GM18526 (cell line): ENCODE measurements around the gene AKAP7.

Experiments
- POLR2A ChIP-seq: IDR thresholded peaks from 3 replicates; pipeline ENCODE4 v1.6.1; 2011; ENCODE audit not compliant: insufficient read length; ENCODE audit errors: extremely low read depth

The AKAP7 gene

DNA sequence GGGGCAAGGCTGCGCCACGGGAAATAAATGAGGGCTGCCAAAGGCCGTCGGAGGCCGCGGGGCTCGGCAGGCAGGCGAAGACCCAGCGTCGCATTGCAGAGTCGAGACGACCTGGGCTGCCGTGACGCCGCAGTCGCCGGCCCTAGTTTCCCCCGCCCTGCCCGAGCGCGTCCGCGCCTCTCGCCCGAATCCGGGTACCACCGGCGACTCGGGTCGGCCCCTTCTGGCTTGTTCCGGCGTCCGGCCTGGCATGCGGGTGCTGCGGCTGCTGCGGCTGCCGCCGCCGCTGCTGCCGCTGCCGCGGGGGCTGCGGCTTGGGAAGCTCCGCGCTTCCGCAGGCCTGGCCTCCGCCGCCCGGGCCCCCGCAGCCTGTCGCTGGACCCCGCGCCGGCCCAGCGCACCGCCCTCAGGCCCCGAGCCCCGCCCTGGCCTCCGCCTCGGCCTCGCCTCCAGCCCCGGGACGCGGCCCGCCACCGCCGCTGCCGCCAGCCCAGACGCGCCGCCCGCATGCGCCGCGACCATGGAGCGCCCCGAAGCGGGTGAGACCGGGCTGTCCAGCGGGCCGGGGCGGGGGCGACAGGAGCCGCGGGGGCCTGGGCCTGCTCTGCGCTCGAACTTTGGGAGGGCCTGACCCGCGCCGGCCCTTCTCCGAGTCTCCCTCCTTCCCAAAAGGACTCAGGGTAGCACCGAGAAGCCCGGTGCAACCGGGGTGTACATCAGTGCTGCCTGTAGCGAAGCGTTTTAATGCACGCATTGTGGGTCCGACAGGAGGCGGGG is at the start of gene AKAP7:
Gene AKAP7, plus strand, starts transcription at position 224 of the 777 bp plus-strand sequence. Its CDS starts 297 bp downstream, at position 521.
- TF ChIP-seq POLR2A = no peak

DNA sequence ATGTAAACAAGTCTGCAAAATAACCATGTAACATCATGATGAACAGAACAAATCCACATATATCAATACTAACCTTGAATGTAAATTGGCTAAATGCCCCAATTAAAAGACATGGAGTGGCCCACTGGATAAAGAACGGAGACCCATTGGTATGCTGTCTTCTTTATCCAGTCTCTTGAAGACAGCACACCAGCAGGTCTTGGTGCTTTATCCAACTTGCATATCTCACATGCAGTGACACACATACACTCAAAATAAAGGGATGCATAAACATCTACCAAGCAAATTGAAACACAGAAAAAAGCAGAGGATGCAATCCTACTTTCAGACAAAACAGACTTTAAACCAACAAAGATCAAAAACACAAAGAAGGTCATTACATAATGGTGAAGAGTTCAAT is 41.9 kb upstream of the AKAP7 start:
- TF ChIP-seq POLR2A = no peak

DNA sequence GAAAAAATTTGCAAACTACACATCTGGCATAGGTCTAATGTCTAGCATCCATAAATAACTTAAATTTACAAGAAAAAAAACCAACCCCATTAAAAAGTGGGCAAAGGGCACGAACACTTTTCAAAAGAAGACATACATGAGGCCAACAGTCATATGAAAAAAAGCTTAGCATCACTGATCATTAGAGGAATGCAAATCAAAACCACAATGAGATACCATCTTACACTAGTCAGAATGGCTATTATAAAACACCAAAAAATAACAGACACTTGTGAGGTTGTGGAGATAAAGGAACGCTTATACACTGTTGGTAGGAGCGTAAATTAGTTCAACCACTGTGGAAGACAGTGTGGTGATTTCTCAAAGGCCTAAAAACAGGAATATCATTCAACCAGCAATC is 38.5 kb upstream of the AKAP7 start:
- no peak for TF ChIP-seq POLR2A

DNA sequence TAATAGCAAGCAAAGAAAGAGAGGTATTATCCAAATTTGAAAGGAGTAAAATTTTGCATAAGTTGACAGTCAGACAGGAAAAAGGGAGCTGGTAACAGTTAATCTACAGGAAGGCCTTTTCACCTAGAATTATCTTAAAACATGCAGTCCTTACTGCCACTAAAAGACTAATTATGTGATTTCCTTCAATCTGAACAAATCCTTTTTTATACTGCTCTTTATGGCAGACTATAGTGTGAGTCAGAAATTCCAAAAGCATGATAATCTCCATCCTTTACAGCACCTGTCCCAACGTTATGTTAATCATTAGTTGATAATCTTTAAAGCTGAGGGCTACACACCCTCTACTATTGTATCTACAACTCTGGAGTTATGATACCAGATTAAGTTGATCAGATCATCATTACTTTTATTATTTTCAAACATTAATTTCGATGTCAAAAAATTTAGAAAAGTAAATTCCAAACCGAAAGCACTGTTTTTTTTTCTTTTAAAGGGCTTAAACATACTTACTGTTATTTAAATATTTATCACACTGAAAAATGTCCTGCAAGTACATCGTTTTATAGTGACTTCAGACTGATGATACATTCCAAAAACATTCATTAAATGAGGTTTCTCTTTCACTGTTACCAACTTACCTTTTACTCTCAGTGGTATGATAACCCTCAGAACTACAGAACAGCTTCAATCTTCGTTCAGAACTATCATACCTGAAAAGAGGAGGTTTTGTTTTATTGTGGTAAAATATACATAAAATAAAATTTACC is 33.2 kb upstream of the AKAP7 start:
- no peak for TF ChIP-seq POLR2A

DNA sequence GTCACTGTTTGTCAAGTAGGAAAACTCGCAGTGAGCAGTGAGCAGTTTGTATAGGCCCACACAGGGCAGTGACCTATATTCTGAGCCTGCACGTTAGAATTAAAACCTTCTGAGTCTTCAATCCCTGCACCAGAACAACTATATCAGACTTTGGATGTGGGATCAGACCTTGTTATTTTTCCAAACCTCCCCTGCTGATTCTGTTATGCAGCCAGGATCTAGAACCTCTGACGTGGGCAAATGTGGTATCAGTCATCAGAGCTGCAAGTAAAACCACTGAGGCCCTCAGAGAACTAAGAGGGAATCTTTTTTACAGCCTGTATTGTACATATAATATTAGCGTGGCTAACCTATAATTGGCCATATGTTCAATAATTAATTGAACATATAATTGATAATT is 32.0 kb upstream of the AKAP7 start:
- no peak for TF ChIP-seq POLR2A

DNA sequence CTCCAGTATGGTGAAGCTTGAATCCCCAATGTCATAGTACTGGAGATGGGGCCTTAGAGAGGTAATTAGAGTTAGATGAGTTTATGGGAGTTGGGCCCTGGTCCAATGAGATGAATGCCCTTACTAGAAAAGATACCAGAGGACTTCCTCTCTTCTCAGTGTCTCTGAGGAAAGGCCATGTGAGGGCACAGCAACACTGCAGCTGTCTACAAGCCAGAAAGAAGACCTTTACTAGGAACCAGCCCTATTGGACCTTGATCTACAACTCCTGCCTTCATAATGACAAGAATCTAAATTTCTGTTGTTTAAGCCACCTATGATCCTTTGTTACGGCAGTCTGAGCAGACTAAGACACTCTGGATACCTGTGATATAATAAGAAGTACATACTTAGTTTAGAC is 31.4 kb upstream of the AKAP7 start:
- no peak for TF ChIP-seq POLR2A

DNA sequence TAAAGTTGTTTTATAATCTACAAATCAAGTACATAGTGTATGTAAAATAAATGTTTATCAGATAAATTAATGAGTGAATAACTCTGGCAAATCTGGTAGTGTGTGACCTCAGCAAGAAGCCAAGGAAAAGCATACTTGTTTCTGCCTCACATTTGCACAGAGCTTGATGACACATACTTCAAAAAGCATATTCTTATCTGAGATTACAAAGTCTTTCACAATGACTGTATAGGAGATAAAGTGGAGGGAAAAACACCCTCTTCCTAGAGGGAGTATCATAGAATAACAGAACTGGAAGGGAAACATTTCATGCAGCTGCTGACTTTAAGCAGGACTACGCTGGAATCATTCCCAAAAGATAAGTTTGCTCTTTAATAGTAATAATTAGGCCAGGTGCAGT is 28.1 kb upstream of the AKAP7 start:
- no peak for TF ChIP-seq POLR2A

DNA sequence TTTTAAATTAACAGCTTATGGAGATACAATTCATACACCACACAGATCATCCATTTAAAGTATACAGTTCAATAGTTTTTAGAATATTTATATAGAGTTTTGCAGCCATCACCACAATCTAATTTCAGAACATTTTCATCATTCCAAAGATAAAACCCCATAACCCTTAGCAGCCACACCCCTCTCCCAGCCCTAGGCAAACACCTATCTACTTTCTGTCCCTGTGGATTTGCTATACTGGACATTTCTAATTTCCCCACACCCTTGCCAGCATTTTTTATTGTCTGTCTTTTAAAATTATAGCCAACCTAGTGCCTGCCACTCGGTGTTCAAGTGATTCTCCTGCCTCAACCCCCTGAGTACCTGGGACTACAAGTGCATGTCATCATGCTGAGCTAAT is 23.0 kb upstream of the AKAP7 start:
- no peak for TF ChIP-seq POLR2A

DNA sequence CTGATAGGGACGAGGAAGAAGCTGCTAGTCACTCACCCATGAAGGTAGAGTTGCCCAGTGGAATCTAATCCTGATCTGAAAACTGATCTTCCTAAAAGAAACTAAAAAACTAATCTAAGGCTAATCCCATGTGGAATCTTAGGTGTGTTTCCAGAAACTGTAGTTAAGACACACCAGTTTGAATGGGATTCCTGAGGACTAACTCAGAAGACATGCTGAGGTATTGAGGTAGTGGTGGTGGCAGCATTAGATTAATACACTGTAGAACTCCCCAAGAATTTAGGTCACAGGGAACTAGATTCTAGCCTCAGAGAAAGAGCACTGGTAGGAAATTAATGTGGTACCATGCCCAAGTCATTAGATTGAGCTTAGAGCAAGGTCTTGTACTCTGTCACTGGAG is 19.6 kb upstream of the AKAP7 start:
- no peak for TF ChIP-seq POLR2A

DNA sequence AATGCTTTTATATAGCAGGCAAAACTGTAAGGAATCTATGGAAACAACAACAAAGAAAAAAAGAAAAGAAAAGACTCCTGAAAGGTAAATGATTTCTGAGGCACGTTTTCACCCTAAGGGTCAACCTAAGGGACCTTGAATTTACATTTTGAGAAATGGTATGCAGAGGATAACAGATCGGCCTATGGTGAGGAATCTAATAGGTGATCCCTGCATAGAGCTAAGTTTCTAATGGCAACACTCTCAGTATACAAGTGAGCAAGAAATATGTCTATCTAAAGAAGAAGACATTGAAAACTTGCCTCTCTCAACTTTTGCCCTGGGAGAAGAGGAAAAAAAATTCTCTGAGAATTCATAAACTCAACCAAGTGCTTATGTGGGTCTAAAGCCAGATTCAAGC is 18.9 kb upstream of the AKAP7 start:
- no peak for TF ChIP-seq POLR2A

DNA sequence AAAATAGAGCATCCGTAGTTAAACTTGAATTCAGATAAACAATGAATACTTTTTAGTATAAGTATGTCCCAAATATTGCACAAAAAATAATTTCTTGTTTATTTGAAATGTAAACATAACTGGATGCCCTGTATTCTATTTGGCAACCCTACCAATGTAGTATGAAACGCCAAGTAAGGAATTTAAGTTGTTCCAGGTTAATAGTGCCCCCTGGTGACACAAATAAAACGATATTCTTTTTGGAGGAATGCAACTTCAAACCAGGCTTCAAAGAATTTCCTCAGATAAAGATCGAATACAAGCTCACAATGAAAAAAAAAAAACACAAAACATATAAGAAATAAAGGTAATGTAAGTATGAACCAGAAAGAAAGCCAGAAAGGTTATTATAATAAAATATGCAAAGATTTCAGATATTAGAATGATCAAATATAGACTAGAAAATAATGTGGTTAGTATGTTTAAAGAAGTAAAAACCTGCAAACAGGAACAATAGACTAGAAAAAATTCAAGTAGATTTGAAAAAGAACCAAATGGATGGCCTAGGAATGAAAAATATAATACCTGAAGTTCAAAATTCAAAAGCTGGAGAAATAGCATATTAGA is 18.4 kb upstream of the AKAP7 start:
- no peak for TF ChIP-seq POLR2A

DNA sequence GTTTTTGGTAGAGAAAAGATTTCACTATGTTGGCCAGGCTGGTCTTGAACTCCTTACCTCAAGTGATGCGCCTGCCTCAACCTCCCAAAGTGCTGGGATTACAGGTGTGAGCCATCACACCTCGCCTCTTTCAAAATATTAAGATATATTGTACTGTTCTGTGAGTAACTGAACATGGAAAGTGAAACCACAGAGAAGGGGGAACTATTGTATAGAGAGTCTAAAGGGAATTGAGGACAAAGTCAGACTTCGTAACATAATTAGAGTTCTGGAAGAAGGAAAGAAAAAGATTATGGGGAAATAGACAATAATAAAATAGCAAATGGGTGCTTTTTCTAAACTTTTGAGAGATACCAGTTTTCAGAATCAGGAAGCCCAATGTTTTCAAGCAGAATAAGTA is 17.4 kb upstream of the AKAP7 start:
- no peak for TF ChIP-seq POLR2A

DNA sequence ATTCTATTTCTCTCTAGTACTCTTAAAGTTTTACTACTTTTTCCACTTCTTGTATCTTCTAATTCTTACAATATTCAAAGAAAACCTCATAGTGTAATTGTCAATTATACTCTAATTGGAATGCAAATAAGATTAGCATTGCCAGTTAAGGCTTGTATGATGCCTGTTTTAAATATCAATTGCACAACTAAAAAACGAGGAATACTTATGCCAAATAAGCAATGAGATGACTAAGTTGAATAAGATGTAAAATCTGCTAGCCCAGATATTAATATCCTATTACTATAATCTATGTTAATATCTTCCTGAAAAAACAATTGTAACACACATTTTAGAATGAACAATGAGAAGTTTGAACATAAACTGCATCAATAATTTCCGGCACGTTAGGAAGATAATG is 13.3 kb upstream of the AKAP7 start:
- no peak for TF ChIP-seq POLR2A

DNA sequence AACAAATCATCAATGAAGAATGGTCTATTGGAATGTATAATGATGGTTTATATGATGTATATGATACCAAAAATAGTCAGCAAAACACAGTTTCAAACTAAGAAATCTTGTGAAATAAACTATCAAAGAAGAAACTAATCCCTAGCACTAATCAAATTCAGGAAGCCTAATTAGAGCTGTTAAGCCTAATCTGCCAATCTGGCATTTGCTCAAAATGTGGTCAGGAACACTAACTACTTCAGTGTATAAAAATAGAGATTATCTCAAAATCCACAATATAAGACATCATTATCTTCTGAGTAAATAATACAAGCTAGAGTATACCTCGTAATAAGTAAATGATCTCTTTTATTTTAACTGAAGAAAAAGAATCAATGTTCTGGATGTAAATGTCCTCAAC is 12.8 kb upstream of the AKAP7 start:
- no peak for TF ChIP-seq POLR2A

DNA sequence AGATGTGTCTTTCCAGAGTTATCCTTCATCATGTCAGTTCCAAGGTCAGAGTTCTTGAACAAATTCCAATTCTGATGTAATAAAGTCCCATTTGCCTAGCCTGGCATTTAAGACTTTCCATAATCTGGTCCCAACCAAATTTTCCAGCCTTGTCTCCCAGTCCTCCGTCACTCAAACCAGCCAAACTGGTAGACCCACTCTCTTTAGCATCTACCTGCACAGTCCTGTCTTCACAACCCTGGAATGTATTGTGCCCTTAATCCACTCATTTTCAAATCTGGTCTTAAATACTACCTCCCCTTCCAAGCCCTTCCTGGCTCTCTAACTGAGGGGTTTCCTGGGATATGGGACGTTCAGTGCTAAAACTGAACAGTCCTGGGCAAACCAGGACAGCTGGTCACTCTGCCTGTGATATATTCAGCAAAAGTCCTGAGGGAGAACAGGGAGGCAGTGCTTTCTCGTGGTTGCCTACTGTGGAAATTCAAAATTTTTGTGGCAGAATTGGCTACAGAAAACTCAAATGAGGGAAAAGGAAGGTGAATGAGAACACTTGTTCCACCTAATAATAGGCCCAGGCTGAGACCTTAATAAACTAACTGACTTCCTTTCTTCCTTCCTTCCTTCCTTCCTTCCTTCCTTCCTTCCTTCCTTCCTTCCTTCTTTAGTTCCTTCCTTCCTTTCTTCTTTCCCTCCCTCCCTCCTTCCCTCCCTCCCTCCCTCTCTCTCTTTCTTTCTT is 10.8 kb upstream of the AKAP7 start:
- TF ChIP-seq POLR2A = no peak

DNA sequence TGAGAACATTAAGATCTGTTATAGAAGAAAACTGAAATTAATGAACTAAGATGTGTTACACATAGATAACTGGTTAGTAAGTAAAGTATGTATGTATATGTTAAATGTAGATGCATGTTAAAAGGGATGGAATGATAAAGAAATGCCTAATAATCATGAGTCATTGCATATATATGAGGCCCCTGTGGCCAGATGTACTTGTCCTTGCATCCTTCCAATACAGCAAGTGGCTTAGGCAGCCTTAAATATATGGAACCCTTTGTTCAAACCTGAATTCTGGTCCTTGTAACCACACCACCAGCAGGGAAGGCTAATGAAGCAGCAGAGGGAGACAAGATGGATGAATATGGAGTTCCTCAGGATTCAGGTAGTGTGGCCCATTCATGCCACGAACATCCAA is 9.8 kb upstream of the AKAP7 start:
- no peak for TF ChIP-seq POLR2A
